ENCODE measurements around the gene BABAM2. TPM values are rescaled to one million over a fixed set of nuclear protein-coding genes. Genes with fewer than 3 reads are reported as not detected.

Gene BABAM2
- polyA plus RNA-seq, 3 donors = 33.2 to 52.8 (median 49.3) TPM

DNA sequence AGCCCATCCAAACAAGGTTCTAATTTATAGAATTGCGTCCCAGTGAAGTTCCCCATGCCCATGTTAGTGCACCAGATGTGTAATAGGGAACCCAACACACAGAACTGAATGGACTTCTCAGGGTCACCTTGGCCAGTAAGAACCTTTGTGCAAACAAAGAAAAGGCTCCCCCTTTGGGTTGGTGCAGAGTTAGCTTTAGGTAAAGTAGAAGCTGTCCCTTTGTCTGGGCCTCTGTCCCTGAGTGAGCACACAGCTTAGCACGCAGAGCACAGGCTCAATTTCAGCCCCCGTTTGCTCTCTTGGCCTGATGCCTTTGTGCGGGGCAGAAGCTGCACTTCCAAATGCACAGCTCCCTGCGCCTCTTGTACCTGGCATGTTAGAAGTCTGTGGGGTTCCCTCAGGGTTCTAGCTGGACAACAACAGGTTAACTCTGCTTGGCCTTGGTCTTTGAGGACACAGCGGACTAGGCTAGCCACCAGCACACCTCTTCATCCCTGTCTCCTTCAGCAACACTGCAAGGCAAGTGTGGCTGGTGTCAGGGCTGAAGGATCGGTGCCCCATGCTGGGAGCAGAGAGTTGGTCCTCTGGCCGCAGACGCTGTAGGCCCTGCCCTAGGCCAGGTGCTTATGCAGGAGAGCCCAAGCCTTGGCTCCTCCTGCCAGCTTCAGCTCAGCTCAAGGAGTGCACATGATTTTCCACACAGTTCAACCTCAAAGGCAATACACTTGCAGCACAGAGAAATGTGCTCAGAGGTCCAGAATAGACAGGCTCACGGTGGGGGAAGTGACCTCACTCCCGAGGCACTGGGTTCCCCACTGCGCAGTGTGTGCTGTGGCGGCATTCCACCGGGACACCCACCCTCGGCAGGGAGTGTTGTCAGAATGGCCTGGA lies 428.8 kb downstream of the BABAM2 start:
- Histone ChIP-seq H3K9ac (ENCODE audit: insufficient read depth, low read length, poor library complexity, severe bottlenecking) (no peak overlapping the region), H4K20me1 (ENCODE audit: insufficient read depth, low read length) (no peaks in the 10 kb centered on the region), H3K27me3 (ENCODE audit: control insufficient read depth in 2 of 2, insufficient read depth in 2 of 2, low read length in 2 of 2) (no peaks in the 10 kb centered on the region), H3K9me3 (replicated peaks in 1 of 2; ENCODE audit: control insufficient read depth in 1 of 2, insufficient read depth in 1 of 2, low read length in 2 of 2) (no peaks in the 10 kb centered on the region), H3K4me1 (ENCODE audit: control insufficient read depth in 1 of 2, insufficient read depth in 2 of 2, low read length in 2 of 2) (peaks cover 0 to 9% of the 10 kb centered on the region in 2 donors), H3K36me3 (replicated peaks in 1 of 2; ENCODE audit: control insufficient read depth in 1 of 2, insufficient read depth in 2 of 2, low read length in 2 of 2) (peaks cover 0 to 9% of the 10 kb centered on the region in 2 donors), H2AFZ (ENCODE audit: insufficient read depth, low read depth, low read length, poor library complexity, severe bottlenecking) (no peak overlapping the region), H3K4me3 (replicated peaks in 1 of 3; ENCODE audit: low read depth in 2 of 3, low read length in 3 of 3) (no peak overlapping the region), H3K27ac (ENCODE audit: low read depth in 1 of 2, low read length in 2 of 2) (no peak overlapping the region), H3K79me2 (ENCODE audit: insufficient read depth, low read length) (no peaks in the 10 kb centered on the region), H3K4me2 (replicated peaks; ENCODE audit: extremely low read depth, low read length, poor library complexity, severe bottlenecking) (no peak overlapping the region)
- no peaks in the 10 kb centered on the region for H3K9me3 Mint-ChIP-seq
- TF ChIP-seq, protein P1, sequence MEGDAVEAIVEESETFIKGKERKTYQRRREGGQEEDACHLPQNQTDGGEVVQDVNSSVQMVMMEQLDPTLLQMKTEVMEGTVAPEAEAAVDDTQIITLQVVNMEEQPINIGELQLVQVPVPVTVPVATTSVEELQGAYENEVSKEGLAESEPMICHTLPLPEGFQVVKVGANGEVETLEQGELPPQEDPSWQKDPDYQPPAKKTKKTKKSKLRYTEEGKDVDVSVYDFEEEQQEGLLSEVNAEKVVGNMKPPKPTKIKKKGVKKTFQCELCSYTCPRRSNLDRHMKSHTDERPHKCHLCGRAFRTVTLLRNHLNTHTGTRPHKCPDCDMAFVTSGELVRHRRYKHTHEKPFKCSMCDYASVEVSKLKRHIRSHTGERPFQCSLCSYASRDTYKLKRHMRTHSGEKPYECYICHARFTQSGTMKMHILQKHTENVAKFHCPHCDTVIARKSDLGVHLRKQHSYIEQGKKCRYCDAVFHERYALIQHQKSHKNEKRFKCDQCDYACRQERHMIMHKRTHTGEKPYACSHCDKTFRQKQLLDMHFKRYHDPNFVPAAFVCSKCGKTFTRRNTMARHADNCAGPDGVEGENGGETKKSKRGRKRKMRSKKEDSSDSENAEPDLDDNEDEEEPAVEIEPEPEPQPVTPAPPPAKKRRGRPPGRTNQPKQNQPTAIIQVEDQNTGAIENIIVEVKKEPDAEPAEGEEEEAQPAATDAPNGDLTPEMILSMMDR (IDR thresholded peaks at IDR 0.05) = no peak
- peak overlapping the region in 1 of 7 donors; percentile 20 for H3K27ac Mint-ChIP-seq
- intact Hi-C loops (cut with micrococcal nuclease) = no loop called here
- H3K27me3 Mint-ChIP-seq (ENCODE audit: low read depth in 3 of 3) = peaks cover 0 to 3% (median 0%) of the 10 kb centered on the region in 3 donors
- peaks cover 19 to 21% of the 10 kb centered on the region in 2 donors for H3K36me3 Mint-ChIP-seq
- WGBS (ENCODE audit: insufficient coverage) = 90% methylated on average over 10 of the region's 15 CpGs
- H3K4me3 Mint-ChIP-seq = no peak overlapping the region
- DNase-seq = no peak
- peaks cover 14% of the 10 kb centered on the region for H3K4me1 Mint-ChIP-seq

DNA sequence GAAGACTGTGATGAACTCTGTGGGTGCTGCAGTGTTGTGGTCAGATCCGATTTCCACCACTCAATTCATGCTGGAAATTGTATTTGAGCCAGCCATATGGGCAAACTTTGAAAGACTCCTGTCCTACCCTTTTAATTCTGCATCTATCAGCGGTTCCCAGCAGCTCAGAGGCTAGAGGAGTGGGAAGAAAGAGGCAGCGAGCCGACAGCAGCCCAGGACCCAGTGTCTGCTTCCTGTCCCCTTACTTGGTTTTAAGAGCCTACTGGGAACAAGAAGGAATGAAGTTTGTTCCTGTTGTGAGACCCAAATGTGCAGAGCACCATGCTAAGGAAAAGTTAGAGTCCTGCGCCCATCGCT lies 429.5 kb downstream of the BABAM2 start:
- Histone ChIP-seq H3K36me3 (replicated peaks in 1 of 2; ENCODE audit: control insufficient read depth in 1 of 2, insufficient read depth in 2 of 2, low read length in 2 of 2) (peaks cover 0 to 9% of the 10 kb centered on the region in 2 donors), H3K4me3 (replicated peaks in 1 of 3; ENCODE audit: low read depth in 2 of 3, low read length in 3 of 3) (no peak overlapping the region), H3K27ac (ENCODE audit: low read depth in 1 of 2, low read length in 2 of 2) (no peak overlapping the region), H3K4me1 (ENCODE audit: control insufficient read depth in 1 of 2, insufficient read depth in 2 of 2, low read length in 2 of 2) (peaks cover 0 to 9% of the 10 kb centered on the region in 2 donors), H3K9me3 (replicated peaks in 1 of 2; ENCODE audit: control insufficient read depth in 1 of 2, insufficient read depth in 1 of 2, low read length in 2 of 2) (no peaks in the 10 kb centered on the region), H2AFZ (ENCODE audit: insufficient read depth, low read depth, low read length, poor library complexity, severe bottlenecking) (no peak overlapping the region), H3K9ac (ENCODE audit: insufficient read depth, low read length, poor library complexity, severe bottlenecking) (no peak overlapping the region), H3K79me2 (ENCODE audit: insufficient read depth, low read length) (no peaks in the 10 kb centered on the region), H4K20me1 (ENCODE audit: insufficient read depth, low read length) (no peaks in the 10 kb centered on the region), H3K27me3 (ENCODE audit: control insufficient read depth in 2 of 2, insufficient read depth in 2 of 2, low read length in 2 of 2) (no peaks in the 10 kb centered on the region), H3K4me2 (replicated peaks; ENCODE audit: extremely low read depth, low read length, poor library complexity, severe bottlenecking) (no peak overlapping the region)
- H3K27me3 Mint-ChIP-seq (ENCODE audit: low read depth in 3 of 3) = peaks cover 0 to 3% (median 0%) of the 10 kb centered on the region in 3 donors
- no peaks in the 10 kb centered on the region for H3K9me3 Mint-ChIP-seq
- peaks cover 15% of the 10 kb centered on the region for H3K4me1 Mint-ChIP-seq
- intact Hi-C loops (cut with micrococcal nuclease) = no loop called here
- TF ChIP-seq, protein P1 (IDR thresholded peaks at IDR 0.05) = no peak
- no peak overlapping the region for H3K27ac Mint-ChIP-seq
- DNase-seq = no peak
- no peak overlapping the region for H3K4me3 Mint-ChIP-seq
- peaks cover 19 to 21% of the 10 kb centered on the region in 2 donors for H3K36me3 Mint-ChIP-seq
- 95% methylated on average over 2 of the region's 6 CpGs for WGBS (ENCODE audit: insufficient coverage)
